ENCODE results near the gene RNF182. TPM values are rescaled to one million over a fixed set of nuclear protein-coding genes. Genes with fewer than 3 reads are reported as not detected.

Gene RNF182
- total and polyA plus RNA-seq, 9 of the 15 experiments (the other 6 are each of a cell fraction or from before 2014, with no cell fraction given) = 12.8 to 22.8 (median 17.5) TPM

- TF ChIP-seq MAZ (CRISPR knock-in tag; conservative IDR thresholded peaks at IDR 0.05 in 1 of 2, IDR thresholded peaks at IDR 0.05 in 1 of 2) (peak; percentile 27 to 40; a peak in 1 of 4 replicates), TEAD4 (IDR thresholded peaks at IDR 0.05; ENCODE audit: low read length) (peak; percentile 16; the same call in 1 of the 2 replicates), TEAD4 (CRISPR knock-in tag; IDR thresholded peaks at IDR 0.05; ENCODE audit: borderline replicate concordance) (no peak), GATAD2B (IDR thresholded peaks at IDR 0.05; ENCODE audit: borderline replicate concordance) (peak; percentile 74; the same call in 1 of the 2 replicates), BDP1 (IDR thresholded peaks at IDR 0.05; ENCODE audit: insufficient read depth, insufficient read length) (no peak), ZFP1 (CRISPR knock-in tag; IDR thresholded peaks at IDR 0.05) (no peak), DNMT1 (IDR thresholded peaks at IDR 0.05) (no peak), MCM3 (IDR thresholded peaks at IDR 0.05) (no peak), CCNT2 (IDR thresholded peaks at IDR 0.05; ENCODE audit: borderline replicate concordance, extremely low read depth, insufficient read length, low read depth, low read length) (no peak), ZNF707 (CRISPR knock-in tag; conservative IDR thresholded peaks at IDR 0.05) (no peak), NFE2 (IDR thresholded peaks at IDR 0.05; ENCODE audit: low read depth) (no peak; the same call in 1 of the 2 replicates), GABPB1 (CRISPR knock-in tag; IDR thresholded peaks at IDR 0.05) (no peak), ATF3 (IDR thresholded peaks at IDR 0.05) (no peak), ATF3 (CRISPR knock-in tag; conservative IDR thresholded peaks at IDR 0.05) (no peak), ARNT (IDR thresholded peaks at IDR 0.05) (0 out of 4 replicates have a peak, but pooled peaks of 1 of the 2 experiments have one; percentile 78), ZNF444 (CRISPR knock-in tag; IDR thresholded peaks at IDR 0.05) (no peak), HMG20A (CRISPR knock-in tag; conservative IDR thresholded peaks at IDR 0.05) (no peak), ZNF780A (CRISPR knock-in tag; IDR thresholded peaks at IDR 0.05) (no peak)
- TF ChIP-seq, protein P1, sequence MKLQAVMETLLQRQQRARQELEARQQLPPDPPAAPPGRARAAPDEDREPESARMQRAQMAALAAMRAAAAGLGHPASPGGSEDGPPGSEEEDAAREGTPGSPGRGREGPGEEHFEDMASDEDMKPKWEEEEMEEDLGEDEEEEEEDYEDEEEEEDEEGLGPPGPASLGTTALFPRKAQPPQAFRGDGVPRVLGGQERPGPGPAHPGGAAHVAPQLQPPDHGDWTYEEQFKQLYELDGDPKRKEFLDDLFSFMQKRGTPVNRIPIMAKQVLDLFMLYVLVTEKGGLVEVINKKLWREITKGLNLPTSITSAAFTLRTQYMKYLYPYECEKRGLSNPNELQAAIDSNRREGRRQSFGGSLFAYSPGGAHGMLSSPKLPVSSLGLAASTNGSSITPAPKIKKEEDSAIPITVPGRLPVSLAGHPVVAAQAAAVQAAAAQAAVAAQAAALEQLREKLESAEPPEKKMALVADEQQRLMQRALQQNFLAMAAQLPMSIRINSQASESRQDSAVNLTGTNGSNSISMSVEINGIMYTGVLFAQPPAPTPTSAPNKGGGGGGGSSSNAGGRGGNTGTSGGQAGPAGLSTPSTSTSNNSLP (IDR thresholded peaks at IDR 0.05; ENCODE audit: borderline replicate concordance, low read depth, low read length) = peak; percentile 58; the same call in 1 of the 2 replicates
Measured at GRCh38 chr6:13908955-13909381, 15.8 kb upstream of the RNF182 start (continued).
